ENCODE results near the gene MYO9A. TPM values are rescaled to one million over a fixed set of nuclear protein-coding genes. Genes with fewer than 3 reads are reported as not detected.

The MYO9A gene
- total RNA-seq, 1 experiment from 2014 or later = 21.4 TPM

DNA sequence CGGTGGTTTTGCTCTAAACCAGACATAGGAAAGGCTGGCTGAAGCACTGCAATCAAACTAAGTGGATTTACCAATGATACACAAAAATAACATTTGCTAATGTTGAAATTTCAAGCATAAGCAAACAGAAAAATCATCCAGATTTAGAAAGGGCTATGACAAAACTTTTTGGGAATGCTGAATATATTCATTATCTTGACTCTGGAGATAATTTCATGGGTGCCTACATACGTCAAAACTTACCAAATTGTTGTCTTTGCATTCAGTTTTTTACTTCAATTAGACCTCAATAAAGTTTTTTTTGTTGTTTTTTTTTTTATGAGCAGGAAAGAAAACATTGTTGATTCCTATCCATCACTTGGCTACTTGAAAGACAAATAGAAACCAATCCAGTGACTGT lies 166.8 kb downstream of the MYO9A start:
- H4K5ac ChIP-seq (ENCODE audit: insufficient read length, low read depth, low read length) = no peak overlapping the region
- Mint-ChIP-seq H3K27me3 (ENCODE audit: low read depth) (no peaks in the 10 kb centered on the region), H3K36me3 (ENCODE audit: insufficient read depth in 1 of 3, low read depth in 3 of 3) (no peaks in the 10 kb centered on the region), H3K9me3 (no peaks in the 10 kb centered on the region), H3K4me3 (no peak overlapping the region), H3K4me1 (no peaks in the 10 kb centered on the region), H3K27ac (no peak overlapping the region)
- no peaks in the 10 kb centered on the region for H3K79me2 ChIP-seq (ENCODE audit: insufficient read depth, low read length)
- H3K23me2 ChIP-seq (ENCODE audit: insufficient read length, low read depth, low read length, poor library complexity, severe bottlenecking) = no peaks in the 10 kb centered on the region
- H2BK20ac ChIP-seq (ENCODE audit: low read depth, low read length, poor library complexity, severe bottlenecking) = no peak overlapping the region
- no peaks in the 10 kb centered on the region for H4K20me1 ChIP-seq (ENCODE audit: control insufficient read depth, insufficient read depth, insufficient read length)
- no peaks in the 10 kb centered on the region for H3K27me3 ChIP-seq (ENCODE audit: insufficient read depth, low read length)
- no peak overlapping the region for H2BK15ac ChIP-seq (ENCODE audit: low read depth, low read length)
- H3K23ac ChIP-seq (ENCODE audit: insufficient read length, low read depth, low read length) = no peak overlapping the region
- no peak overlapping the region for H3K9ac ChIP-seq (ENCODE audit: extremely low read depth, insufficient read length, low read length)
- H2AK5ac ChIP-seq (ENCODE audit: insufficient read length, low read length) = no peak overlapping the region
- no peak overlapping the region for H3K56ac ChIP-seq (ENCODE audit: insufficient read length, low read depth, low read length)
- no peak overlapping the region for H4K8ac ChIP-seq (replicated peaks; ENCODE audit: insufficient read length, low read depth, low read length)
- H3K18ac ChIP-seq (ENCODE audit: insufficient read length, low read depth, low read length) = no peak overlapping the region
- no peak overlapping the region for H2AFZ ChIP-seq (ENCODE audit: low read length)
- H3K14ac ChIP-seq (ENCODE audit: insufficient read depth, low read length) = no peak overlapping the region
- H3K9me3 ChIP-seq (ENCODE audit: control insufficient read depth, low read depth, low read length) = no peaks in the 10 kb centered on the region
- TF ChIP-seq, protein P1, sequence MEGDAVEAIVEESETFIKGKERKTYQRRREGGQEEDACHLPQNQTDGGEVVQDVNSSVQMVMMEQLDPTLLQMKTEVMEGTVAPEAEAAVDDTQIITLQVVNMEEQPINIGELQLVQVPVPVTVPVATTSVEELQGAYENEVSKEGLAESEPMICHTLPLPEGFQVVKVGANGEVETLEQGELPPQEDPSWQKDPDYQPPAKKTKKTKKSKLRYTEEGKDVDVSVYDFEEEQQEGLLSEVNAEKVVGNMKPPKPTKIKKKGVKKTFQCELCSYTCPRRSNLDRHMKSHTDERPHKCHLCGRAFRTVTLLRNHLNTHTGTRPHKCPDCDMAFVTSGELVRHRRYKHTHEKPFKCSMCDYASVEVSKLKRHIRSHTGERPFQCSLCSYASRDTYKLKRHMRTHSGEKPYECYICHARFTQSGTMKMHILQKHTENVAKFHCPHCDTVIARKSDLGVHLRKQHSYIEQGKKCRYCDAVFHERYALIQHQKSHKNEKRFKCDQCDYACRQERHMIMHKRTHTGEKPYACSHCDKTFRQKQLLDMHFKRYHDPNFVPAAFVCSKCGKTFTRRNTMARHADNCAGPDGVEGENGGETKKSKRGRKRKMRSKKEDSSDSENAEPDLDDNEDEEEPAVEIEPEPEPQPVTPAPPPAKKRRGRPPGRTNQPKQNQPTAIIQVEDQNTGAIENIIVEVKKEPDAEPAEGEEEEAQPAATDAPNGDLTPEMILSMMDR (conservative IDR thresholded peaks at IDR 0.05) = no peak
- H3K79me1 ChIP-seq (ENCODE audit: insufficient read depth, low read depth, low read length, poor library complexity, severe bottlenecking) = no peaks in the 10 kb centered on the region
- no peak overlapping the region for H2BK5ac ChIP-seq (ENCODE audit: insufficient read length, low read length)
- H4K91ac ChIP-seq (ENCODE audit: insufficient read length, low read depth, low read length) = no peak overlapping the region
- H3K4me2 ChIP-seq (ENCODE audit: insufficient read depth, insufficient read length, low read length) = no peak overlapping the region
- H3K4me1 ChIP-seq (ENCODE audit: insufficient read depth, low read length) = no peaks in the 10 kb centered on the region
- H3T11ph ChIP-seq (ENCODE audit: low read length) = no peak overlapping the region
- no peak overlapping the region for H2BK120ac ChIP-seq (ENCODE audit: low read depth, low read length, poor library complexity, severe bottlenecking)
- DNase-seq = no peak
- H3K27ac ChIP-seq (ENCODE audit: insufficient read length, low read depth, low read length) = no peak overlapping the region
- no peak overlapping the region for H2BK12ac ChIP-seq (ENCODE audit: insufficient read length, low read depth, low read length)
- H3K4ac ChIP-seq (ENCODE audit: low read depth, low read length) = no peak overlapping the region
- no CpG with 5 or more reads among the region's 2 CpGs for WGBS (ENCODE audit: extremely low coverage, insufficient read length, low lambda C conversion rate)
